Measurements from ENCODE around the gene PGM3.

DNA sequence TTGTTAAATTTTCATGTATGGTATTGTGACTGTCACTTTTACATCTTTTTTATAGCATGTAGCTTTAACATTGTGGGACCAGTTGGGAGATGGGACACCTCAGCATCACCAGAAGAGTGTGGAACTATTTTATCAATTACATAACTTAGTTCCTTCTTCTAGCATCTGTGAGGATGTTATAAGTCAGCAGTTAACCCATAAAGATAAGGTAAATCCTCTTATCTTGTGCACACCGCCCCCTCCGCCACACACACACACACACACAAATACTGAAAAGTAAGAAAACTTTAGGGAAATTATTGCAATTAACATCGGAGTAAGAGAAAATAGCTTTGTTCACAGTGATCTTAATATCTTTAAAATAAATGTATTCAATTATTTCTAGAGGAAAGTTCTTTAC is 60.9 kb downstream of the PGM3 start:
- TF ChIP-seq NFRKB (IDR thresholded peaks at IDR 0.05) (no peak), FOXA1 (IDR thresholded peaks at IDR 0.05) (no peak), BHLHE40 (IDR thresholded peaks at IDR 0.05; ENCODE audit: borderline replicate concordance) (no peak), TARDBP (IDR thresholded peaks at IDR 0.05) (no peak), CTBP1 (IDR thresholded peaks at IDR 0.05; ENCODE audit: borderline replicate concordance) (no peak), HDGF (IDR thresholded peaks at IDR 0.05; ENCODE audit: borderline replicate concordance) (no peak)

Measured in HEK293T (cell line).